HEK293T (cell line): ENCODE data around the gene QPCT.

Experiments used
- ARNT ChIP-seq: fragments of 450-650 bp; IDR thresholded peaks from 2 replicates; pipeline ENCODE4 v1.6.1; 2017; ENCODE audit warnings: mild to moderate bottlenecking
- FOXM1 ChIP-seq: fragments of 450-650 bp; IDR thresholded peaks from 2 replicates; pipeline ENCODE4 v1.6.1; 2017; ENCODE audit warnings: mild to moderate bottlenecking, borderline replicate concordance
- HDGF ChIP-seq: fragments of 450-650 bp; IDR thresholded peaks from 2 replicates; pipeline ENCODE4 v1.6.1; 2017; ENCODE audit warnings: antibody characterized with exemption, borderline replicate concordance
- LEF1 ChIP-seq: fragments of 450-650 bp; IDR thresholded peaks from 2 replicates; pipeline ENCODE4 v1.6.1; 2017; ENCODE audit warnings: mild to moderate bottlenecking, borderline replicate concordance
- NFRKB ChIP-seq: fragments of 450-650 bp; IDR thresholded peaks from 2 replicates; pipeline ENCODE4 v1.6.1; 2016; ENCODE audit warnings: mild to moderate bottlenecking, moderate library complexity
- PKNOX1 ChIP-seq: fragments of 450-650 bp; IDR thresholded peaks from 2 replicates; pipeline ENCODE4 v1.6.1; 2016
- SP1 ChIP-seq: fragments of 450-650 bp; IDR thresholded peaks from 2 replicates; pipeline ENCODE4 v1.6.1; 2017
- SUZ12 ChIP-seq: fragments of 450-650 bp; IDR thresholded peaks from 2 replicates; pipeline ENCODE4 v1.6.1; 2016; ENCODE audit warnings: mild to moderate bottlenecking
- TARDBP ChIP-seq: fragments of 450-650 bp; IDR thresholded peaks from 2 replicates; pipeline ENCODE4 v1.6.1; 2016
- ZNF384 ChIP-seq: fragments of 450-650 bp; IDR thresholded peaks from 2 replicates; pipeline ENCODE4 v1.6.1; 2016

GRCh38 chr2:37344453-37345361 lies at the start of gene QPCT:
- TF ChIP-seq SUZ12: no peak
- no peak for TF ChIP-seq LEF1
- no peak for TF ChIP-seq FOXM1
- no peak for TF ChIP-seq HDGF
- TF ChIP-seq TARDBP: no peak
- no peak for TF ChIP-seq PKNOX1
- TF ChIP-seq ZNF384: no peak
- TF ChIP-seq ARNT: no peak
- TF ChIP-seq SP1: no peak
- TF ChIP-seq NFRKB: no peak
